Keratinocyte (primary cell): ENCODE results near the gene BTBD3. TPM values are rescaled to one million over a fixed set of nuclear protein-coding genes. Genes with fewer than 3 reads are reported as not detected.
A peak's percentile ranks its signal among the peaks of the same experiment; 100 is the strongest.

Source experiments
- DNase-seq: peaks from one replicate; pipeline ENCODE4 v3.0.0-alpha.2; 2011; ENCODE audit warnings: low read depth, missing footprints, low spot score
- FAIRE-seq: peaks from 2 replicates; lab custom pipeline; 2011; peaks lifted over from hg19 to GRCh38; lab: Jason Lieb, UNC
- H2AFZ ChIP-seq: 2 replicates; pipeline ENCODE4 v1.6.0; 2012; ENCODE audit warnings: low read length, control low read depth, inconsistent platforms; ENCODE audit not compliant: control insufficient read depth
- H3K27ac ChIP-seq: 2 replicates; pipeline ENCODE4 v1.5.1; 2011; ENCODE audit warnings: low read length; ENCODE audit not compliant: control insufficient read depth, insufficient read depth
- H3K27me3 ChIP-seq: 3 replicates; pipeline ENCODE4 v1.6.0; 2011; ENCODE audit warnings: low read length; ENCODE audit not compliant: control insufficient read depth, insufficient read depth; ENCODE audit errors: extremely low read depth
- H3K36me3 ChIP-seq, 2 experiments: 2 replicates in 1 of 2; 3 replicates in 1 of 2; pipeline ENCODE4 v1.5.1; 2011; ENCODE audit warnings: low read length in 2 of 2, mild to moderate bottlenecking in 1 of 2; ENCODE audit not compliant: control insufficient read depth in 2 of 2, insufficient read depth in 2 of 2; ENCODE audit errors: extremely low read depth in 1 of 2
- H3K4me1 ChIP-seq: 3 replicates; pipeline ENCODE4 v1.5.1; 2011; ENCODE audit warnings: low read length; ENCODE audit not compliant: control insufficient read depth, insufficient read depth; ENCODE audit errors: extremely low read depth
- H3K4me2 ChIP-seq: 3 replicates; pipeline ENCODE4 v1.6.0; 2011; ENCODE audit warnings: low read depth, low read length; ENCODE audit not compliant: control insufficient read depth, insufficient read depth; ENCODE audit errors: extremely low read depth
- H3K4me3 ChIP-seq, 3 experiments: fragments of 200-600 bp in 1 of 3; sonication (generic) in 1 of 3; 2 replicates in 2 of 3; 3 replicates in 1 of 3; pipeline ENCODE4 v1.5.1; 2011 to 2016; ENCODE audit warnings: low read length in 3 of 3, mild to moderate bottlenecking in 3 of 3, control low read depth in 2 of 3, inconsistent platforms in 1 of 3, low read depth in 1 of 3, mixed read lengths in 1 of 3, mixed run types in 1 of 3, moderate library complexity in 1 of 3; ENCODE audit not compliant: control insufficient read depth in 2 of 3, insufficient read depth in 2 of 3; ENCODE audit errors: extremely low read depth in 1 of 3
- H3K79me2 ChIP-seq: 2 replicates; pipeline ENCODE4 v1.6.0; 2012; ENCODE audit warnings: low read length; ENCODE audit not compliant: control insufficient read depth, insufficient read depth
- H3K9ac ChIP-seq: 3 replicates; pipeline ENCODE4 v1.6.0; 2011; ENCODE audit warnings: low read length; ENCODE audit not compliant: control insufficient read depth, insufficient read depth; ENCODE audit errors: extremely low read depth
- H3K9me1 ChIP-seq: 3 replicates; pipeline ENCODE4 v1.6.0; 2011; ENCODE audit warnings: low read length; ENCODE audit not compliant: control insufficient read depth, insufficient read depth; ENCODE audit errors: extremely low read depth
- H3K9me3 ChIP-seq: 2 replicates; pipeline ENCODE4 v1.5.1; 2012; ENCODE audit warnings: low read depth, low read length; ENCODE audit not compliant: control insufficient read depth
- H4K20me1 ChIP-seq: 3 replicates; pipeline ENCODE4 v1.6.0; 2011; ENCODE audit warnings: low read length; ENCODE audit not compliant: control insufficient read depth, insufficient read depth; ENCODE audit errors: extremely low read depth
- EZH2 ChIP-seq: IDR thresholded peaks from one replicate; pipeline ENCODE4 v1.6.1; 2012; ENCODE audit warnings: inconsistent platforms, mild to moderate bottlenecking, low read length, moderate library complexity
- dilution Hi-C: fragments of 300-500 bp; cut with MboI; formaldehyde crosslinking; loops from one replicate; pipeline ENCODE4 v1.7.0; 2020; ENCODE audit warnings: low sequenced_read_pairs; ENCODE audit not compliant: extremely low pct_ligation_motif_present
- polyA plus RNA-seq, 5 experiments: library from polyadenylated mRNA; depleted of rRNA in 3 of 5; stranded (reverse) in 3 of 5; stranded (forward) in 1 of 5; unstranded in 1 of 5; fragments of >200 nt; gene quantifications; 1 replicate in 1 of 5; 2 replicates in 3 of 5; 3 replicates in 1 of 5; pipeline versions ENCODE4 v1.2.1 to v1.2.3, GENCODE V29; 2011 to 2012; ENCODE audit warnings: missing spikeins in 2 of 5, low read depth in 1 of 5, low replicate concordance in 1 of 5
- TF ChIP-seq, protein P1 (sequence below), 3 experiments: IDR thresholded peaks in 1 of 3; conservative IDR thresholded peaks in 1 of 3; optimal IDR thresholded peaks in 1 of 3; 2 replicates in 2 of 3; 3 replicates in 1 of 3; pipeline versions ENCODE3 to v1.5.1; 2011; ENCODE audit warnings: low read length in 3 of 3, mild to moderate bottlenecking in 3 of 3, moderate library complexity in 2 of 3, control low read depth in 1 of 3, inconsistent platforms in 1 of 3; ENCODE audit not compliant: insufficient read depth in 2 of 3; ENCODE audit errors: extremely low read depth in 1 of 3

The BTBD3 gene
- polyA plus RNA-seq, 1 donor (not counting 4 experiments of a cell fraction or from before 2014, with no cell fraction given), result 29.5 TPM

DNA sequence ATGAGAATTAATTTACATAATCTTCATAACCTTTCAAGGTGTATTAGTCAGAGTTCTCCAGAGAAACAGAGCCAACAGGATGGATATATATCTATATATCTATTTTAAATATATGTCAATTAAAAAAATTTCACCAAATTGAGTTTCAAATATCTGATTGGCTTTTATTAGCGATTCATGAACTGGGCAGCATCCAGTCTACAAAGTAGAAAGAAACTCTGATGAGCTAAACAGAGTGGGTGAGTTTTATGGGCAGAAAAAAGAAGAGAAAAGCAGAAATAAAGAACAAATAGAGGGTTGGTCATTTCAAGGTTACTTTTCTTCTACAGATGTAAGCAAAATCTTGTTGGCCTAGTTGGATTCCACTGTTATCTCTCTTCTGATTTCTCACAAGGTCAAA is 29.0 kb upstream of the BTBD3 start:
- Histone ChIP-seq H3K9me1 (no peaks in the 10 kb centered on the region), H3K27ac (no peak overlapping the region), H3K9ac (no peak overlapping the region), H2AFZ (no peak overlapping the region), H3K4me3 (no peak overlapping the region), H3K79me2 (peaks cover 23% of the 10 kb centered on the region), H4K20me1 (no peaks in the 10 kb centered on the region), H3K27me3 (no peaks in the 10 kb centered on the region), H3K4me2 (no peak overlapping the region), H3K36me3 (no peaks in the 10 kb centered on the region), H3K9me3 (no peaks in the 10 kb centered on the region), H3K4me1 (peaks cover 6% of the 10 kb centered on the region)
- TF ChIP-seq EZH2, result no peak
- TF ChIP-seq, protein P1, sequence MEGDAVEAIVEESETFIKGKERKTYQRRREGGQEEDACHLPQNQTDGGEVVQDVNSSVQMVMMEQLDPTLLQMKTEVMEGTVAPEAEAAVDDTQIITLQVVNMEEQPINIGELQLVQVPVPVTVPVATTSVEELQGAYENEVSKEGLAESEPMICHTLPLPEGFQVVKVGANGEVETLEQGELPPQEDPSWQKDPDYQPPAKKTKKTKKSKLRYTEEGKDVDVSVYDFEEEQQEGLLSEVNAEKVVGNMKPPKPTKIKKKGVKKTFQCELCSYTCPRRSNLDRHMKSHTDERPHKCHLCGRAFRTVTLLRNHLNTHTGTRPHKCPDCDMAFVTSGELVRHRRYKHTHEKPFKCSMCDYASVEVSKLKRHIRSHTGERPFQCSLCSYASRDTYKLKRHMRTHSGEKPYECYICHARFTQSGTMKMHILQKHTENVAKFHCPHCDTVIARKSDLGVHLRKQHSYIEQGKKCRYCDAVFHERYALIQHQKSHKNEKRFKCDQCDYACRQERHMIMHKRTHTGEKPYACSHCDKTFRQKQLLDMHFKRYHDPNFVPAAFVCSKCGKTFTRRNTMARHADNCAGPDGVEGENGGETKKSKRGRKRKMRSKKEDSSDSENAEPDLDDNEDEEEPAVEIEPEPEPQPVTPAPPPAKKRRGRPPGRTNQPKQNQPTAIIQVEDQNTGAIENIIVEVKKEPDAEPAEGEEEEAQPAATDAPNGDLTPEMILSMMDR (optimal IDR thresholded peaks at IDR 0.05 in 1 of 3, IDR thresholded peaks at IDR 0.05 in 1 of 3, conservative IDR thresholded peaks at IDR 0.05 in 1 of 3; ENCODE audit: extremely low read depth in 1 of 3, insufficient read depth in 2 of 3, low read length in 3 of 3), result no peak
- DNase-seq (no peak), FAIRE-seq (no peak)
- dilution Hi-C loops, result no loop called here

DNA sequence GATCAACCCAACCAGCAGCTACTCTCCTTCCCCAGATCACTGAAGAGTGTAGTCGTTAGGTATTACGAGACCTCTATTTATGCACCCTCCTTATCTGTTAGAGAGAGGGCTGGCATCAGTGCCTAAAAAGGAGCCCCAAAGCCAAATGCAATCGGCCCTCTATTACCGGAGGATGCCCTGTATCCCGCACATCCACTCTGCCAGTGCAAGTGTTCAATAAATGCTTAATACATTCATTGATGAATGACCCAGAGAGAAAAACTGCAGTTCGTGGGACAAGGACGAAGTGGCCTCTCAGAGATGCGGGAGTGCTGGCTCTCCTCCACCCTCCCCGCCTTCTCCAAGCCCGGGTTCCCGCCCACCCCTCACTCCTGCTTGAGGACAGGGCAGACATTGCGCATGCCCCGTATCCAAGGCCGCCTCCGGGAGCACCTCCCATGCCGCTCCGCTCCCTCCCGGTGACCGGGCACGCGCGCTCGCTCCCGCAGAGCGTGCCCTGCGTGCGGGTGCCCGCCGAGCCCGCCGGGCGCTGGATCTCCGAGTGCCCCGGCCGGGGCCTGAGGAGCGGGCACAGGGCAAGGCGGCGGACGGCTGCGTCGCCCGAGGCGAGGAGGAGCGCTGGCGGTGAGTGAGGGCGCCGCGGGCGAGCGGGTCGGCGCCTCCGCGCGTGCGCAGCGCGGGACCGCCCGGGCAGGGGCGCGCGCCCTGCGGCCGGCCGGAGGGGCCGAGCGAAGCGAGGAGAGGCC is 27.2 kb upstream of the BTBD3 start:
- no peaks in the 10 kb centered on the region for H4K20me1 ChIP-seq
- no peaks in the 10 kb centered on the region for H3K9me3 ChIP-seq
- DNase-seq (no peak), FAIRE-seq (no peak)
- peaks cover 42% of the 10 kb centered on the region for H3K79me2 ChIP-seq
- H3K27me3 ChIP-seq, result no peaks in the 10 kb centered on the region
- no peak for TF ChIP-seq EZH2
- TF ChIP-seq, protein P1 (optimal IDR thresholded peaks at IDR 0.05 in 1 of 3, IDR thresholded peaks at IDR 0.05 in 1 of 3, conservative IDR thresholded peaks at IDR 0.05 in 1 of 3; ENCODE audit: extremely low read depth in 1 of 3, insufficient read depth in 2 of 3, low read length in 3 of 3), result no peak
- H3K4me2 ChIP-seq, result peak overlapping the region; percentile 93
- H3K4me3 ChIP-seq, result peak overlapping the region; percentile 71 to 89 (median 74)
- no peaks in the 10 kb centered on the region for H3K36me3 ChIP-seq
- H3K9ac ChIP-seq, result peak overlapping the region; percentile 76
- H3K27ac ChIP-seq, result peak overlapping the region; percentile 68
- dilution Hi-C loops, result no loop called here
- H2AFZ ChIP-seq, result peak overlapping the region; percentile 91
- H3K9me1 ChIP-seq, result no peaks in the 10 kb centered on the region
- peaks cover 9% of the 10 kb centered on the region for H3K4me1 ChIP-seq
